ENCODE data around the gene ICAM5. TPM values are rescaled to one million over a fixed set of nuclear protein-coding genes. Genes with fewer than 3 reads are reported as not detected.

ICAM5 gene
- total and polyA plus RNA-seq, 10 of the 15 experiments (the other 5 are each of a cell fraction or from before 2014, with no cell fraction given): 0.14 to 4.6 (median 0.94) TPM; not detected in 2

DNA sequence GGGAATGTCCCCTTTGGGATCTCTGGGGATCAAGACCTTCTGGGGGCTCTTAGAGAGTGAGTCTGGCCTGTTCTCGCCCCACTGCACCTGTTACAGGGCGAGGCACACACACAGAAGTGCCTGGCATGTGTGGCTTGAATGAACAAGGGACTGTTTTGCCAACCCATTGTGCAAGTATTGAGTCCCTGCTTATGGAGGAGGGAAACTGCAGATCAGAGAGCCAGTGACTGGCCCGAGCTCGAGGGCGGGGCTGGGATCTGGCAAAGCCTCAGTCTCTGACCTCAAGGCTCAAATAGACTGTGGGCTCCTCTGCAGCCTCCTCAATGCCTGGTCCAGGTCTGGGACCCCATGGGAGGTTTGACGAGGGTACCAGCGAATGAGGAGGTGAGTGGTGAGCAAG is 38.0 kb downstream of the ICAM5 start:
- POLR2A ChIA-PET: interaction anchor here (0.7 kb wide), 1 partner anchor 364 kb away, joined by 4 read pairs; no protein-coding TSS in a partner anchor
- Histone ChIP-seq H3K9ac (ENCODE audit: control insufficient read depth, insufficient read depth, low read length) (no peak overlapping the region), H2AFZ (ENCODE audit: control insufficient read depth, low read depth, low read length) (no peak overlapping the region), H3K4me2 (ENCODE audit: control insufficient read depth, insufficient read depth) (no peak overlapping the region), H3K27me3 (replicated peaks in 1 of 2; ENCODE audit: control insufficient read depth in 2 of 2, insufficient read depth in 2 of 2, low read length in 1 of 2) (no peaks in the 10 kb centered on the region), H3K9me3 (replicated peaks; ENCODE audit: control insufficient read depth, insufficient read depth, low read length) (no peaks in the 10 kb centered on the region), H4K20me1 (ENCODE audit: control insufficient read depth, insufficient read depth) (no peaks in the 10 kb centered on the region), H3K27ac (ENCODE audit: control insufficient read depth, insufficient read depth) (no peak overlapping the region), H3K4me1 (ENCODE audit: control insufficient read depth, insufficient read depth, low read length) (peaks cover 5% of the 10 kb centered on the region), H3K79me2 (ENCODE audit: control insufficient read depth, insufficient read depth, low read length) (peaks cover 22% of the 10 kb centered on the region), H3K4me3 (no peak overlapping the region), H3K36me3 (ENCODE audit: control insufficient read depth in 2 of 2, insufficient read depth in 2 of 2, low read length in 1 of 2) (peaks cover 22 to 45% of the 10 kb centered on the region in 2 experiments)
- ATAC-seq (no peak), FAIRE-seq (no peak), DNase-seq (ENCODE audit: low read depth, low spot score) (no peak)
- WGBS (ENCODE audit: insufficient coverage, insufficient replicate concordance, low lambda C conversion rate, missing lambda C conversion rate): 86% methylated on average over 7 of the region's 7 CpGs
- RAD21 ChIA-PET (ENCODE audit: unreplicated experiment): interaction anchor here (0.7 kb wide), 1 partner anchor 61 kb away, joined by 3 read pairs; no protein-coding TSS in a partner anchor
- TF ChIP-seq, protein P1, sequence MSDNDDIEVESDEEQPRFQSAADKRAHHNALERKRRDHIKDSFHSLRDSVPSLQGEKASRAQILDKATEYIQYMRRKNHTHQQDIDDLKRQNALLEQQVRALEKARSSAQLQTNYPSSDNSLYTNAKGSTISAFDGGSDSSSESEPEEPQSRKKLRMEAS (IDR thresholded peaks at IDR 0.05; ENCODE audit: low read depth, low read length): no peak
- TF ChIP-seq, protein P2, sequence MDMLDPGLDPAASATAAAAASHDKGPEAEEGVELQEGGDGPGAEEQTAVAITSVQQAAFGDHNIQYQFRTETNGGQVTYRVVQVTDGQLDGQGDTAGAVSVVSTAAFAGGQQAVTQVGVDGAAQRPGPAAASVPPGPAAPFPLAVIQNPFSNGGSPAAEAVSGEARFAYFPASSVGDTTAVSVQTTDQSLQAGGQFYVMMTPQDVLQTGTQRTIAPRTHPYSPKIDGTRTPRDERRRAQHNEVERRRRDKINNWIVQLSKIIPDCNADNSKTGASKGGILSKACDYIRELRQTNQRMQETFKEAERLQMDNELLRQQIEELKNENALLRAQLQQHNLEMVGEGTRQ (IDR thresholded peaks at IDR 0.05; ENCODE audit: borderline replicate concordance, low read depth, low read length): no peak
- TF ChIP-seq NR2F1 (conservative IDR thresholded peaks at IDR 0.05): no peak
- TF ChIP-seq, protein P3, sequence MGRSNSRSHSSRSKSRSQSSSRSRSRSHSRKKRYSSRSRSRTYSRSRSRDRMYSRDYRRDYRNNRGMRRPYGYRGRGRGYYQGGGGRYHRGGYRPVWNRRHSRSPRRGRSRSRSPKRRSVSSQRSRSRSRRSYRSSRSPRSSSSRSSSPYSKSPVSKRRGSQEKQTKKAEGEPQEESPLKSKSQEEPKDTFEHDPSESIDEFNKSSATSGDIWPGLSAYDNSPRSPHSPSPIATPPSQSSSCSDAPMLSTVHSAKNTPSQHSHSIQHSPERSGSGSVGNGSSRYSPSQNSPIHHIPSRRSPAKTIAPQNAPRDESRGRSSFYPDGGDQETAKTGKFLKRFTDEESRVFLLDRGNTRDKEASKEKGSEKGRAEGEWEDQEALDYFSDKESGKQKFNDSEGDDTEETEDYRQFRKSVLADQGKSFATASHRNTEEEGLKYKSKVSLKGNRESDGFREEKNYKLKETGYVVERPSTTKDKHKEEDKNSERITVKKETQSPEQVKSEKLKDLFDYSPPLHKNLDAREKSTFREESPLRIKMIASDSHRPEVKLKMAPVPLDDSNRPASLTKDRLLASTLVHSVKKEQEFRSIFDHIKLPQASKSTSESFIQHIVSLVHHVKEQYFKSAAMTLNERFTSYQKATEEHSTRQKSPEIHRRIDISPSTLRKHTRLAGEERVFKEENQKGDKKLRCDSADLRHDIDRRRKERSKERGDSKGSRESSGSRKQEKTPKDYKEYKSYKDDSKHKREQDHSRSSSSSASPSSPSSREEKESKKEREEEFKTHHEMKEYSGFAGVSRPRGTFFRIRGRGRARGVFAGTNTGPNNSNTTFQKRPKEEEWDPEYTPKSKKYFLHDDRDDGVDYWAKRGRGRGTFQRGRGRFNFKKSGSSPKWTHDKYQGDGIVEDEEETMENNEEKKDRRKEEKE (IDR thresholded peaks at IDR 0.05): no peak
- TF ChIP-seq NFXL1 (IDR thresholded peaks at IDR 0.05; ENCODE audit: borderline replicate concordance): no peak
- TF ChIP-seq, protein P4, sequence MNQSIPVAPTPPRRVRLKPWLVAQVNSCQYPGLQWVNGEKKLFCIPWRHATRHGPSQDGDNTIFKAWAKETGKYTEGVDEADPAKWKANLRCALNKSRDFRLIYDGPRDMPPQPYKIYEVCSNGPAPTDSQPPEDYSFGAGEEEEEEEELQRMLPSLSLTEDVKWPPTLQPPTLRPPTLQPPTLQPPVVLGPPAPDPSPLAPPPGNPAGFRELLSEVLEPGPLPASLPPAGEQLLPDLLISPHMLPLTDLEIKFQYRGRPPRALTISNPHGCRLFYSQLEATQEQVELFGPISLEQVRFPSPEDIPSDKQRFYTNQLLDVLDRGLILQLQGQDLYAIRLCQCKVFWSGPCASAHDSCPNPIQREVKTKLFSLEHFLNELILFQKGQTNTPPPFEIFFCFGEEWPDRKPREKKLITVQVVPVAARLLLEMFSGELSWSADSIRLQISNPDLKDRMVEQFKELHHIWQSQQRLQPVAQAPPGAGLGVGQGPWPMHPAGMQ (IDR thresholded peaks at IDR 0.05; ENCODE audit: borderline replicate concordance): no peak
- intact Hi-C loops (cut with micrococcal nuclease; ENCODE audit: unreplicated experiment) (no loop called here), in situ Hi-C loops (cut with MboI) (no loop called here)
- no TSS peak for BruUV-seq (replicated peaks)
- CTCF ChIA-PET: interaction anchor here (0.8 kb wide), 1 partner anchor 12 kb away, joined by 3 read pairs; no protein-coding TSS in a partner anchor
- SMC1A ChIA-PET (ENCODE audit: uncharacterized antibody, unreplicated experiment): no interaction called here

Data from GM12878 (cell line).